Anterior cingulate cortex (tissue), 58 donors: ENCODE data around the gene MYO5A.

Experiments
- DNase-seq, 58 donors: peaks; one replicate each; lab custom pipeline; 2025; lab: John Stamatoyannopoulos, UW

MYO5A gene

DNA sequence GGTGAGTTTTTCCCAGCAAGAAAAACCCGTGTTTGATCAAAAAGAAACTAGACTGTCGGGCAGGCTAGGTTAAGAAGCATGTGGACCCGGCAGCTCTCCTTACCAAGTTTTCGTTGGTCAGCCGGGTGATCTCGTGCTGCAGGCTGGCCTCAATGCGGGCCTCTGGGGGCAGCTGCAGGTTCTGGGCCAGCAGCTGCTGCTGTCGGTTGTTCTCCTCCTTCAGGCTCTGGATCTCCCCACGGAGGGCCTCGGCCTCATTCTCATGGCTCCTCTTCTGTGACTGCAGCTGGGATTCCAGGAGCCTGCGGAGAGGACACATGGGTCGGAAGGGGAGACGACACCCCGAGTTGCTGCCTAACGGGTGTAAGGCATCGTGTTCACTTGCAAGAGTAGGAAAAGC is 188.6 kb downstream of the MYO5A start:
- DNase-seq, result no peak

DNA sequence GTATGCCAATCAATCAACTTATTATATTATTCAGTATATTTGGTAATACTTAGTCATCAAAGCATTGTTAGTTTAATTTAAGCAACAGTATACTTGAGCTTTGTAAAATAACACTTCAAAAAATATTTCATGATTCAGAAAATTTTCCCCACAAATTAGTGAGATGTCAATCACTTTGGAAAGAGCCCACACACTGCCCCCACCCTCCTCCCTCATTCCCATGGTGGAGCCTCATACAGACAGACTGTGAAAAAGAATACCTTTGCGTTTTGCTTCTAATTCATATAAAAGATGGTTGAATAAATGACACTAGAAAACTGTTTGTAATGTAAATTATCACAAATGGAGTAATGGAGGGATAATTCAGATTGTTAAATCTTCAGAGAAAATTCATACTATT is 189.8 kb downstream of the MYO5A start:
- DNase-seq, result no peak

DNA sequence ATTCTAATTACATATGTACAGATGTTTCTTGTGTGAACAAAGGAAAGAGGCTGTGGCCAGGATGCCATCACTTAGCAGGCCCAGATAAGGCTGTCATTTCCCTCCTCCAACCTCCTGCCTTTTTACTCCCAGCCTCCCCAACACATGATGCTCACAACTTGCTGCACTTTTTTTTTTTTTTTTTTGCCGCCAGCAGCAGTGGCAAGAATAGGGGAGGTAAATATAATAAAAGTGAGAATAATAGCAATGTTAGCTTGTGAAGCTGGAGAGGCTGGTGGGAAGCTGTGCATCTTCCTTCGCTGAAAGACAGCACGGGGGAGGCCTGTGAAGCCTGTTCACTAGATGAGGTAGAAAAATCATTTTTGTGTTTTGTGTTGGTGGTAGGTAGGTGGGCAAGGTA is 190.6 kb downstream of the MYO5A start:
- peak in 6 of 58 donors; percentile 10 to 66 (median 28) for DNase-seq

DNA sequence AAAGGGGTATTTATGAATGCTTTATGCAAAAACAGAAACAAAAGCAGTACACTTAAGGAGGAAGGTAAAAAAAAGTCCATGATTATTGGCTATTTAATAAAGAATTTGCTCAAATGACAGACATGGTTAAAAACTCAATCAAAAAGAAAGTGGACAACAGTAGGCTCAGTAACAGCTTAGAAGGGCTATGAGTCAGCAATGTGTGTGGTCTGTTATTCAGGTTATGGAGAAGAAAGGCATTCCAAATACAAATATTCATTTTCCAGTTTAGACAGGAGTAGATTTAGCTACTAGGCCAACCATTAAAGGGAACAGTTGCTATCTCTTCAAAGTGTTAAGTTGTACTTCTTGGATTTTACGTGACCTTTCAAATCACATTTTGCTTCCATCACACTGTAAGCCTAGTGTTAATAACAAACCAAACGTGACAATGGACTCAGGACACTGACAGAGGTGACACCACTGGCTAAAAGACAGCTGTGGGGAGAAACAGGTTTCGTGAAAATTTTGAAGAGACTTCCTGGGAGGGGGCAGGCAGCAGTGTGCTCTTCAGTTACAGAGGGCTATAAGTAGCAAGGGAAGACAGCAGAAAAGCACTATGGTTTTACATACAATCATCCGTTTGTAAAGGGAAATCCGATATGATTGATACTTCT is 191.4 kb downstream of the MYO5A start:
- no peak for DNase-seq

DNA sequence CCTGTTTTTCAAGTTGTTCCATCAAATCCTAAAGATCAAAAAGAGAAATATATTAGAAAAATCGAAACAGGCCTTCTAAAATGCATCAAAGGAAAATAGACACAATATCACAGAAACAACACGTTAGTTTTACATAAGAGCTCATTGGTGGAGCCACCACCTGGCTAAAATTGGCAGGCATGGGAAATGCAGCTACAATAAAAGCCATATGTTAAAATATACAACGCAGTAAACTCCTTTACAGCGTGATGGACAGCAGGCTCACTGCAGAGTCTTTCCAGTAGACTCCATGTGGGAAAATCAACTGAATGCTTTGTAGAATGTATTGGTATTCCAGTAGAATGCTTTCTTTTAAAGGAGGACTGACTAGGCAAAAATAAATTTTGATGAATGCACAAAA is 192.2 kb downstream of the MYO5A start:
- DNase-seq, result no peak

DNA sequence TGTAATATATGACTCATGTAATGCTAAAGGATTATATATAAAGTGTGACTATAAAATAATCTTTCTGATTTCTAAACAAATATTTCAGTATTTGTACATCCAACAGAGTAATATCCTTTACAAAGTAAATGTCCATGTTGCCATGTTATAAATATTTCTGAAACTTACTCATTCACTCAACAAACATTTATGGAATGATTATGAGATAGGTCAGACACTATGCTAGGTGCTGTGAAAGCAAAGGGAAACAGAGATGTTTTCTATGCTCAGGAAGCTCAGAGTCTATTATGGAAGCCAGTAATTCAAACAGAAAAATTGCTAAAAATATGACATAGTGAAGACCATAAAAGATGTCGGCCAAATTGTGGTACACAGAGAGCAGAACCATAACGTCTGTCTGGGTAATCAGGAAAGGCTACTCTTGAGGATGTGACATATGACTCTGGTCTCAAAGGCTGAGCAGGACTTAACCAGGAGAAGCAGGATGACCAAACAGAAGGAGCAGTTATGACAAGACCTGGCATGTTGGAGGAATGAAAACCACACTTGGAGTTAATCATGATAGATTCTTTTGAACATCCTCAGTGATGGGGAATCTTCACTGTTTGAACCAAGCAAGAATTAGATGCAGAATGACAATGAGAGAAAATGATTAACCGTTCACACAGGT is 194.1 kb downstream of the MYO5A start:
- DNase-seq, result no peak

DNA sequence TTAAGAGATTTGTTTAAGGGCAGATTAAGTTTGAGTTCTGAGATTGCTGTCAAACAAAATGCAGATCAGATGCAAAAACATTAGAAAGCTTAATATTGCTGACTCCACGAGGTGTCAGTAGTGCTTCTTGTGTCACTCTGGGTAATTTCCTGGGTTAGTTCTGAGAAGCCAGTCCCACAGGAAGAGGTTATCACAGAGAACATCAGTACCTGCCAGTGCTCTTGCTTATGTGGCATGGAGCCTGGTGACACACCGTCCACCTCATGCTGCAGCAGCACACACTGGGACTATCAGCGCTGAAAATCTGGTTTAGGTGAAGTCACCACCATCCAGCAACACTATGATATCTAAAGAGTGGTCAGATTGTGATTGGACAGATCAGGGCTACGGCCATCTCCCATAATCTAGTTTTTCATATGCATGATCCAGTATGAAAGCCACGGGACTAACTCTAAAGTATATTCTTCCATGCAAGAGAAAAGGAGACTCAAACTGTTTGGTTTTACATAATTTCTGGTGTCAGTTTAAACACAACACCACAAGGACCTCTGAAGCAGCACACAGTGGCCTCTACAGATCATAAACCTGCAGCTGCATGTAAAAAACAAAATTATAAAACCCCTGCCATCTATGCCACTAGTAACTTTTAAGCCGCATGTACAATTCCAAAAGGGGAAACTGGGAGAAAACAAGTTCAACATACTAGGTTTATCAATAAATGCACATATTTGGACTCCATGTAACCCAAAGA is 197.0 kb downstream of the MYO5A start:
- peak in 6 of 58 donors; percentile 6 to 42 (median 10) for DNase-seq

DNA sequence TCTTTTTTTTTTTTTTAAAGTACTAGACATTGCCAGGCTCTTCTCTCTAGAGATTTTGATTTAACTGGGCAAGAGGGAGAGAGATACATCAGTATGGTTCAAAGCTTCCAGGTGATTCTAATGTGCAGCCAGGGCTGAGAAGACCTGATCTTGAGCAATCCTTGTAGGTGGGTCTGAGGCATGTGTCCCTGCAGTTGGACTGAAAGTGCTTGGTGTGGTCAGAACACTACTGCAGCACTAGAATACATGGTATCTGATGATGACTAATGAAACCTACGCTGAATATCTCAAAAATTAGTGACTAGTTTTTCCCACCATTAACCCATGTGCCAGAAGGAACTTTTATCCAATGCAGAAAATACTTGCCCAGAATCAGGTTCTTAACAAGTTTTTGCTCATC is 198.7 kb downstream of the MYO5A start:
- no peak for DNase-seq

DNA sequence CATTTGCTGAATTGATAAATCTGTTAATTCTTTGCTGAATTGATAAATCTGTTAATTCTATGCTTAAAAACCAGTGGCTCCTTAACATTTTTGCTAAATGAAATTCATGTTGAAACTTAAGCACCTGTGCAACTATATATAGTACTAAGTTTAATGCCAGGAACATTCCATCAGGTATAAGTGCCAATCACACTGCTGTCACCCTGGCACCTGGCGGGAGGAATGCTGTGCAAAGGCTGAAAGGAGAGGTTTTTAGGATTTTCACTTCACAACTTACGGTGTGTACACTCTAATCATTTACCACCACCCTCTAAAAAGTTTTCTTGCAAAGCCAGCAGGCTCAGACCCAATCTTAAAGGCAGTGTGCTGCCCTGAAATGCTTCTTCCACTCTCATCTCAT is 199.5 kb downstream of the MYO5A start:
- no peak for DNase-seq

DNA sequence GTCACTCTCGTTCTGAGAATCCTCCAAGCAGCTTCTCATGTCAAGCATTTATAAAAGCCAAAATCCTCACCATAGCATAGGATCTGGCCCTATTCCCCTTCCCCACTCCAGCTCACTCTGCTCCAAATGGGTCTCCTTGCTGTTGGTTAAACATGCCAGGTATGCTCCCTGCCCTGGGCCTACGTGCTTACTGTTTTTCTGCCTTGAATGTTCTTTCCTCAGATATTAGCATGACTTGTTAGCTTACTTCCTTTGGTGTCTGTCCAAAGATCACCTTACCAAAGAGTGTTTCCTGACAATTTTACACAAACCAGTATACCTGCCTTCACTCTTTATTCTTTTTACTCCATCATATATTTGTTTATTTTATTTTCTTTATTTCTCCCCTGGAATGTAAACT is 200.0 kb downstream of the MYO5A start:
- DNase-seq, result no peak

DNA sequence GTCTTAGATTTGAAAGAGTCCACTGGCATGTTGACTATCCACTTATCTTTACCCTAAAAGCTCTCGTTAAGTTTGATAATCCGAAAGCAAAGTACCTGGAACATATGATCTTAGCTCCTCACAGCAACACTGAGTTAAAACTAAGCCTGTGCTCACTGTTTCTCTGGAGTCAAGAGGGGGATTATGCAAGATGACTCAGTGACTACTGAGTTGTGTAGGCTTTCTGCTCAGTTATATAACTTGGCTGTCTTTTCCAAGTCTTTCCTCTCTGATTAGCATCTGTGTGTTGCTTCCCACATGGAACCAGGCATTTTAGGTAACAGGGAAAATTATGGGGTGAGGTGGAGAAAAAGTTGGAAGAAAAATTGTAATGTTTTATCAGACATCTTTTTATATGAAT is 201.9 kb downstream of the MYO5A start:
- DNase-seq, result peak in 2 of 58 donors; percentile 58 to 71

DNA sequence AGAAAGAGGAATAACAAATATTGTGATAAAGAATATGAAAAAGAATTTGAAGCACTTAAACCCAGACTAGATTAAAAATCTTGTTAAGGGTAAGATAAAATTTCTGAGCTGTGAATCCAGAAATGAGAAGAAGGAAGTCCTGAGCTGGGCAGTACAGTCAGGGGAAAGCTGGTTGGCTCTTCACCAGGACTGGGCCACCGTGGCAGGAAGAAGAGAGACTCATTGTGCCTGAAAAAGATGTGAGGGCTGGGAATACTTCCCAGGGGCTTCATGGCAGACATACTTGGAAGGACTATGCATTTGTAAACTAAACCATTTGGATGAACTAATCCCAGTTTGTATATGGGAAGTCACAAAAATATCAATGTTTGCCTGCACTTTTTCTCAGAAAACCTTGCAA is 204.6 kb downstream of the MYO5A start:
- peak in 2 of 58 donors; percentile 12 to 20 for DNase-seq

DNA sequence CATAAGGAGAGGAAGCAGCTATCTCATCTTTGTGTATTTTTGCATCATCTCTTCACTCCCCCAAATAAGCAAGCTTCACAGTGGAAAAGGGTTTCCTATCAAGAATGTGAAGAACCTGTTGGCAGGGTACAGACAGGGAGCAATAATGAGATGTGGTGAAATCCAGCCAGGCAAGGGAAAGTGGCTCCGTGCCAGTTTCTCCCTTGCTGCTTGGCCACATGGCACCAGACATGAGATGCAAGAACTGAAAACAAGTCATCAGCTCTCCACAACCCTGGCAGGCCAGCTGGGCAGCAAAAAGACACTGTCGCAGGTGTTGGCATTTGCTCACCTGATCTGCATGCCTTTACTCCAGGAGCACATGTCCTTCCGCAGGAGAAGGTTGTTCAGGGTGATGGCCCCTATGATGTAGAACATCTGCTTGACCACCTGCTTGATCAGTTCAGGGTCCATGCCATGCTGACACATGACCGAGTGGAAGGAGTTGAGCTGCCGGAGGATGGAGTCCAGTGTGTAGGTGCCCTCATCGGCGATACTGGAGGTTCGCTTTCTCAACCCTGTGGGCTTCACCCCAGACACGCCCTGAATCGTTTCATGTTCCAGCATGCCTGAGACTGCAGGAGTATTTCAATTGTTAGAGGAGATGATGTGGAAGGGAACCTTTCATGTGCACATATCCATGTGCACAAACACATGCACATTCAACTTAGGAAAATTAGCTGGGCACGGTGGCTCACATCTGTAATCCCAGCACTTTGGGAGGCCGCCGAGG is 209.8 kb downstream of the MYO5A start:
- DNase-seq, result peak in 20 of 58 donors; percentile 8 to 42 (median 22)

DNA sequence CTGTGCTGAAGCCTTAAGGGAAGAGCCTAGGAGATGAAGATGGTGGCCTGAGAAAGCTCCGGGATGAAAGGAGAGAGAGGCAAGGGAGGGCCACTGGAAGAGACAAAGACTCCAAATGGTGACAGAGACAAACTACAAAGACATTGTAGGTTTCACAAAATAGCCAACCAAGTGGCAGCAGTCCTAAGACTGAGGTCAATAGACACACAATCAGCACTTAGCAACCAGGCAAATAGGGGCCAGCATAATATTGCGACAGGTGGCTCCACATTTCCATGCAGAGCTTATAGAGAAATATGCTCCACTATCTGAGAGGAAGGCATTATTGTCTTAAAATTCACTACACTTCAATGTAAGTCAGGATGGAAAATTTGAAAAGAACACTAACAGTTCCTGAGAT is 211.0 kb downstream of the MYO5A start:
- DNase-seq, result no peak

DNA sequence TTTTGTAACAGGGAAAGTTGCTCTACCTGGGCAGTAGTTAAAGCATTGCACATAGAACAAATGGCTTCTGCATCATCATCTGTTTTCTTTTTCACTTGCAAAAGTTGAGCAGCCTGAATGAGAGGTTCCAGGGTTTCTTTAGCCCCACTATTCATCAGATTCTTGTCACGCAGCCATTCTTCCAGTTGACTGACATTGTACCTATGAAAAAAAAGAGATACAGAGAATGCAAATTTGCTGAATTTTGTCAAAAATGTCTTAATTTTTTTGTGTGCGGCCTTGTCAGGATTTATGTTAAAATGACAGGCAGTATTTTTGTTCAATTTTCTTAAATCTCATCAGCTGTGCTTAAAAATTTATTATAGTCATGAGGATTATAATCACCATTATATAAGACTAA is 211.7 kb downstream of the MYO5A start:
- no peak for DNase-seq

DNA sequence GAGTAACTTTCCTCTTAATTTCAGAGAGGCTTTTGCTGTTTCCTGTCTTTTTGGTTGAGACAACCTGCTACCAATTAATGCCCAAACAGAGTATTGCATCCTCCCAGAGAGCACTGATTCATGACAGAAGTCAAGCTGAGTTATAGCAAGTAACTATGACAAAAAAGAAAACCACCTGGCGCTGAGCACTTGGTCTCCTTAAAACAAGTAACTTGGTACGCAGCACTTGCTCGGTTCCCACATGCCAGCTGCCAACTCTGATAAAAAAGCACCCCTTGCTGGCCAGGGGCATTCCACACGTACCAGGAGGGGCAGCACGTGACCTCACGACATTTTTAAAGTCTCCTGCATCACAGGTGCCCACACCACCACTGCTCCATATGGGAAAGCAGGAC is 219.5 kb downstream of the MYO5A start:
- DNase-seq, result no peak

DNA sequence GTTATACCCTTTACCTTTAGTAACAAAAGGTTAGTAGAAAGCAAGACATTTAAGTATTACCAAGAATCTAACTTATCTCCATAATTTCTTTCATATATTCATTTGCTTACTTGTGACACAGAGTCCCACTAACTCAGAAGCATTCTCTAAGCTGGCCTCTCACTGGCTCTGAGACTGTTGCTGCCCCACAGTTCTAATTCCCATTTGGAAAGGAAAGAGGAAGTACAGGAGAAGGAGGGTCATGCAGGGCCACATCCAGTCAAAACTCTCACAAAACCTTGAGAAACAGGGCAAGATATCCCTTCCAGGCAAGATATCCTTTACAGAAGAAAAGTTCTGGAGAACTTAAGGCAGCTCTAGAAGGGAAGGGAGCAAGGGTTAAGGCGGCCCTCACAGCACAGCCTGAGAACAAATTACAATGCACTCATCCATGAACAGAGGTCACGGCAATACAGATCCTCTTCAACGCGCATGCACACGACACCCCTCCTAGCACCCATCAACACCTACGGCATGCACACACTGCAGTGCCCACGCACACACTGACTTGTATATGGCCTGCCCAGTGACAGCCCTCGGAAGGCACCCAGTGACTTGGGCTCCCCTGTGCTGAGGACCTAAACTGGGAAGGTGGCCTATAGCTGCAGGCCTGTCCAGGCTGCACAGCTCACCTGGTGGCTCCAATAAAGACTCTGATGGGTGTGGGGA is 220.1 kb downstream of the MYO5A start:
- no peak for DNase-seq

DNA sequence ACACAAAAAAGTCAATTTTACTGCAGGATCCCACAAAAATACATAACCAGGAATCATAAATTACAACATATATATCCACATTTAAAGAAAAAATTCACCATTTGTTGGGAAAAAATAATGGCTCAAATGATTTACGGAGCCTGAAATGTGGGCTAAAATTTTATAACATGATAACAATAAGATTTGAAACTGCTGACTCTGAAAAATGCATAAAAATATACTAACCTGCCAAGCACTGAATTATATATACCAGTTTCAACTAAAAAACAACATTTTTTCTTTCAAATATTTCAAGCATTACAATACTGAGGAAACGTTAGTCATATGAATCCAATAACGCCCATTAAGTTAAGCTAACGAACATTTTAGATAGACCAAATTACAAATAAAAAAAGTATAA is 220.8 kb downstream of the MYO5A start:
- DNase-seq, result no peak

DNA sequence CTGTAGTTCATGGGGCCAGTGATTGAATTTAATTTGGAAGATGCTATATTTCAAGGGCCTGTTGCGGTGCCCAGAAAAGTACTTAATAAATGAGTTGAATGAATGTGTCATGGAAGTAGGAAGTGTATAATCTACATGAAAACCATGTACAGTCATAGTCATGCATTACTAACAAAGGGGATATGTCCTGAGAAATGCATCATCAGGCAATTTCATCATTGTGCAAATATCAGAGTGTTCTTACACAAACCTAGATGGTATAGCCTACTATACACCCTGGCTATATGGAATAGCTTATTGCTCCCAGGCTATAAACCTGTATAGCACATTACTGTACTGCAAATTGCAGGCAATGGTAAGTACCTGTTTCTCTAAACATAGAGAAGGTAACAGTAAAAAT is 222.4 kb downstream of the MYO5A start:
- no peak for DNase-seq

DNA sequence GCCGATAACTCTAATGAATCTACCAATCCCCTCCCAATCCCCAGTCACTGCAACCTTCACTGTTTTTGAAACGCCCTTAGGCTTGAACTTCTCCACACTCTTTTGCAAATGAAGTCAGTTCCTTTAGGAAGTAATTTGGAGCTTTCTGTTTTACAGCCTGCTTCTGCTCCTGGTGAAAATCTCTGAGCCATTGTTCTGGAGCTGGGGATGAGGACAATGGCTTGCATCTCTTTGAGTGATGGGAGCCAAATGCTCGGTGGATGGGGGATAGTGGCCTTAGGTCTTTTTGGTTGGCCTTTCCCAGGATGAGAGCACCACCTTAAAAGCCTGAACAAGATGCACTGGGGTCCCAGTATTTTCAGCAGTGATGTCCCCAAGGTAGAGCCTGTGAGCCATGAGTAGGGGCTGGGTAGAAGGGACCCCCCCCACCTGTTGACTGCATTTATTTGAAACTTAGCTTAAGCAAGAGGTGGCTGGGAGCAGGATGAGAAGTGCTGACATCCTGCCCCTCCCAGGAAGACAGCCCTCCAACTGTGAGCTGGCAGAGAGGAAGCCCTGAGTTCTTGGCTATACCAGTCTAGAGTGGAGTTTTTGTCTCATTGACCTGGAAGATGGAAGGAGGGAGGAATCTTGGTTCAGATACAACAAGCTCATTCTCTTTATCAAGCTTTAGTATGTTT is 225.4 kb downstream of the MYO5A start:
- no peak for DNase-seq
